ENCODE data around the gene RANBP3. TPM values are rescaled to one million over a fixed set of nuclear protein-coding genes. Genes with fewer than 3 reads are reported as not detected.

RANBP3 gene
- total RNA-seq, 1 donor from 2014 or later, result 70.8 TPM

DNA sequence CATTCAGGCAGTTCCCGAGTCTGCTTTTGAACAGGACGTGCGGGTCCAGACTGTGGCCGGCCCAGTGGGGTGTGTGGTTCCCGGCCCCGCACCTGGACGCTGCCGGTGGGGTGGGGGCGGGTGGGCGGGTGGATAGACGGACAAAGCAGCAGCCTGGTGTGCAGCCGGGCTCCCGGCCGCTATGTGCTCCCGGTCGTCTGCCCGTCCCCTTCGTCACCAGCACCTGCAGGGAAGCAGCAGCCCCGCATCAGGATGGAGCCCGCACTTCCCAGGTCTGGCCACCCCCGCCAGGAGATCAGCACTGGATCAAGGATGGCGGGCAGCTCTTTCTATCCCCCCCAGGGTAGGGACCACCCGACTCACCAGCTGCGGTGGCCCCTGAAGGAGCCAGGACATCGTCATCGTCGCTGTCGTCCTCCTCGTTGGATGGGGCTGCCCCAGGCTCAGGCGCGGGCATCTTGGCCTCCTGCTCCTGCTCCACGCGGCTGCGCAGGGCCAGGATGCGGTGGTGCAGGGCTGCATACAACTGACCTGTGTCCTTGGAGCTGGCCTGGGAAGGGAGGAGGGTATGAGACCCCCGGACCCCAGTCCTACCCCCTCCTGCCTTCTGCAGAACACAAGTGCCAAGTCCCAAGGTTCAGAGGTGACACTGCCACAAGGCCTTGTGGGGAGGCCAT, 60.4 kb downstream of the RANBP3 start:
- intact Hi-C loops (cut with DNase I), result no loop called here
- DNase-seq, result no peak

DNA sequence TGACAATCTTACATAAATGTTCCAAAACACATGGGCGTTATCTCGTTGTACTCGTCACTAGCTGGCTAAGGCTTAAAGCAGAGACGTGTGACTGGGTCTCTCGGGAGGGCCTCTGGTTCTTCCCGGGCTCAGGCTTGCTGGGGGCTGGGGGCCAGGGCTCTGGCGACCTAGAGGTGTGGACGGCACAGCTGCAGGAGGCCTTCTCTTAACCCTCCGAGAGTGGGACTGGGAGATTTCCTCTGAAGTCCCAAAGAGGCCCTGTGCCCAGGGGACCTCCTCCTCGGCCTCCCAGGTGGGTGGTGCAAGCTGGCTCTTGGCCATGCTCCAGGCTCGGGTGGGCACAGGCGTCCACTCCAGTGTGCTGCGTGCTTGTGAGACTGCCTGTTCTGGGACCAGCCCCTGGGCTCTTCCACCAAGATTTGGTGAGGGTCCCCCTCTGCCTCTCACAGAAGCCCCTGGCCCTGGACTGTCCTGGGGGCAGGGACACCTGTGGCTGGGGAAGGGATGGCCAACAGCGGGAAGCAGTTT, 61.7 kb downstream of the RANBP3 start:
- TF ChIP-seq, protein P1, sequence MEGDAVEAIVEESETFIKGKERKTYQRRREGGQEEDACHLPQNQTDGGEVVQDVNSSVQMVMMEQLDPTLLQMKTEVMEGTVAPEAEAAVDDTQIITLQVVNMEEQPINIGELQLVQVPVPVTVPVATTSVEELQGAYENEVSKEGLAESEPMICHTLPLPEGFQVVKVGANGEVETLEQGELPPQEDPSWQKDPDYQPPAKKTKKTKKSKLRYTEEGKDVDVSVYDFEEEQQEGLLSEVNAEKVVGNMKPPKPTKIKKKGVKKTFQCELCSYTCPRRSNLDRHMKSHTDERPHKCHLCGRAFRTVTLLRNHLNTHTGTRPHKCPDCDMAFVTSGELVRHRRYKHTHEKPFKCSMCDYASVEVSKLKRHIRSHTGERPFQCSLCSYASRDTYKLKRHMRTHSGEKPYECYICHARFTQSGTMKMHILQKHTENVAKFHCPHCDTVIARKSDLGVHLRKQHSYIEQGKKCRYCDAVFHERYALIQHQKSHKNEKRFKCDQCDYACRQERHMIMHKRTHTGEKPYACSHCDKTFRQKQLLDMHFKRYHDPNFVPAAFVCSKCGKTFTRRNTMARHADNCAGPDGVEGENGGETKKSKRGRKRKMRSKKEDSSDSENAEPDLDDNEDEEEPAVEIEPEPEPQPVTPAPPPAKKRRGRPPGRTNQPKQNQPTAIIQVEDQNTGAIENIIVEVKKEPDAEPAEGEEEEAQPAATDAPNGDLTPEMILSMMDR (IDR thresholded peaks at IDR 0.05), result no peak
- DNase-seq (no peak), ATAC-seq (no peak)
- Histone ChIP-seq H3K27me3 (ENCODE audit: low read depth) (no peaks in the 10 kb centered on the region), H3K36me3 (peaks cover 68% of the 10 kb centered on the region), H3K4me1 (peaks cover 23% of the 10 kb centered on the region), H3K4me3 (no peak overlapping the region), H3K9me3 (no peaks in the 10 kb centered on the region), H3K27ac (no peak overlapping the region)
- intact Hi-C loops (cut with DNase I), result no loop called here

More for the DNA sequence above, 60.4 kb downstream of the RANBP3 start:
- Histone ChIP-seq H3K36me3 (peaks cover 81% of the 10 kb centered on the region), H3K27me3 (ENCODE audit: low read depth) (no peaks in the 10 kb centered on the region), H3K4me3 (no peak overlapping the region), H3K9me3 (no peaks in the 10 kb centered on the region), H3K4me1 (peaks cover 23% of the 10 kb centered on the region), H3K27ac (no peak overlapping the region)
- TF ChIP-seq, protein P1 (IDR thresholded peaks at IDR 0.05), result no peak
- no peak for ATAC-seq

DNA sequence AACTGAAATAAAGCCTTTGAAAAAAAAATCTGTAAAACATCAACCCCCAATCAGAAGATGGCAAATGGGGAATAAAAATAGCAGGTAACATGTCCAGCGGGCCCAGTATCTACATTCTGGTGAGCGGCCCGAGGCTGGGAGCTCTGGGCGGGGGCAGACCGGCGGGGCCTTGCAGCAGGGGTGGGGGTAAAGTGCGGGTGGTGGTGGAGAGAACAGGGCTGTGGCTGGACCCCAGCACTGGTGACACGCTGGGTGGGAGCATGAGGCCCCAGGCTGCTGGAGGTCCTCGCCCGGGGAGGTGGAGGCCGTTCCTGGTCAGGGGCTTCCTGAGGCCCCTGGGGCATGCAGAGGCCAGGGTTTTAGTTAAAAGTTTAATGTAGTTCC, 62.2 kb downstream of the RANBP3 start:
- no peak for DNase-seq

GRCh38 chr19:5914946-5915781, 62.8 kb downstream of the RANBP3 start:
- H3K4me1 ChIP-seq, result peaks cover 23% of the 10 kb centered on the region
- ATAC-seq (peak; percentile 61 to 67), DNase-seq (peak; percentile 69)
- TF ChIP-seq, protein P1 (IDR thresholded peaks at IDR 0.05), result no peak
- peak overlapping the region; percentile 76 for H3K27ac ChIP-seq
- intact Hi-C loops (cut with DNase I), result no loop called here
- peaks cover 68% of the 10 kb centered on the region for H3K36me3 ChIP-seq
- no peaks in the 10 kb centered on the region for H3K9me3 ChIP-seq
- H3K27me3 ChIP-seq (ENCODE audit: low read depth), result no peaks in the 10 kb centered on the region
- H3K4me3 ChIP-seq, result no peak overlapping the region

More for the DNA sequence above, 62.2 kb downstream of the RANBP3 start:
- no peak overlapping the region for H3K4me3 ChIP-seq
- no peak overlapping the region for H3K27ac ChIP-seq
- TF ChIP-seq, protein P1 (IDR thresholded peaks at IDR 0.05), result no peak
- H3K36me3 ChIP-seq, result peaks cover 68% of the 10 kb centered on the region
- peaks cover 23% of the 10 kb centered on the region for H3K4me1 ChIP-seq
- ATAC-seq, result no peak
- intact Hi-C loops (cut with DNase I), result no loop called here
- no peaks in the 10 kb centered on the region for H3K27me3 ChIP-seq (ENCODE audit: low read depth)
- no peaks in the 10 kb centered on the region for H3K9me3 ChIP-seq

- H3K9me3 ChIP-seq, result no peaks in the 10 kb centered on the region
- TF ChIP-seq, protein P1 (IDR thresholded peaks at IDR 0.05), result no peak
- H3K4me1 ChIP-seq, result peaks cover 23% of the 10 kb centered on the region
- no peak for DNase-seq
- no peaks in the 10 kb centered on the region for H3K27me3 ChIP-seq (ENCODE audit: low read depth)
- no peak overlapping the region for H3K4me3 ChIP-seq
- H3K27ac ChIP-seq, result peak overlapping the region; percentile 76
- H3K36me3 ChIP-seq, result peaks cover 67% of the 10 kb centered on the region
- intact Hi-C loops (cut with DNase I), result no loop called here
- peak; percentile 19 to 24 for ATAC-seq
These were observed 63.6 kb downstream of the RANBP3 start for GRCh38 chr19:5914358-5914774.

Data from lower lobe of right lung (tissue), 2 donors.